Suprapubic skin (tissue), 4 donors: ENCODE results near the gene CSMD2.

Source experiments
- EP300 ChIP-seq: sonication (generic); formaldehyde crosslinking; IDR thresholded peaks from one replicate; pipeline ENCODE4 v1.6.1; 2017; ENCODE audit warnings: antibody characterized with exemption
- POLR2A ChIP-seq, 2 donors: fragments of 450-650 bp; IDR thresholded peaks; one replicate each; pipeline ENCODE4 v1.6.1; 2017; ENCODE audit warnings: antibody characterized with exemption in 2 of 2, mild to moderate bottlenecking in 2 of 2, moderate library complexity in 2 of 2
- POLR2AphosphoS5 ChIP-seq, 3 donors: sonication (generic); formaldehyde crosslinking; IDR thresholded peaks; one replicate each; pipeline ENCODE4 v1.6.1; 2017; ENCODE audit warnings: antibody characterized with exemption in 3 of 3
- TF ChIP-seq, protein P1 (sequence below), 2 donors: fragments of 200-600 bp in 1 of 2; fragments of 450-650 bp in 1 of 2; sonication (generic) in 1 of 2; IDR thresholded peaks; one replicate each; pipeline ENCODE4 v1.5.1; 2016 to 2019; ENCODE audit warnings: antibody characterized with exemption in 2 of 2, mild to moderate bottlenecking in 1 of 2, moderate library complexity in 1 of 2

DNA sequence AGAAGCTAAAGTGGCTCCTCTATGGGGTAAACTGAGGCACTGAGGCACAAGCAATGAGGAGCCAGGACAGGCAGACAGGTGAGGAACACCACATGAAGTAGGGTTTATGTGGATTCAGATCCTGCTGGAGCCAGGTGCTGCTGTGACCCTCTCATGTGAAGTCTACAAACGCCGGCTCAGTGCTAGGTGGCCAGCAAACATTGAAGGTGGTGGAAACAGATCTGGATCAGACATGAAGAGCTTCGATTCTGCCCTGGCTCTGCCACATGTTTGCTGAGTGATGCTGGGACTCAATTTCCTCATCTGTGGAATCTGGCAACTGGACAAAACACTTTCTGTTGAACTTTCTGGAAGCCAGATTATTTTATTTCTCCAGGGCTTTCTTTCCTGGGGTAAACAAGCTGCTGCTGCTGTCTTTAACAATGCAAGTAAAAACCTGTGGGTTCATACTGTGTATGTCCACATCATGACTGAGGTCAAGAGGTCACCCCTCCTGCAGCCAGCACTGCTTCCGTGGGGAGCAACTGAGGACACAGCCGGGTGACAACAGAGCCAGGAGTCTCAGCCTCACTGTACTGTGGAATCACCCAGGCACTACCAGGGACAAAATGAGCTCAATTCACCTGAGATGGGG, 267.8 kb downstream of the CSMD2 start:
- TF ChIP-seq, protein P1, sequence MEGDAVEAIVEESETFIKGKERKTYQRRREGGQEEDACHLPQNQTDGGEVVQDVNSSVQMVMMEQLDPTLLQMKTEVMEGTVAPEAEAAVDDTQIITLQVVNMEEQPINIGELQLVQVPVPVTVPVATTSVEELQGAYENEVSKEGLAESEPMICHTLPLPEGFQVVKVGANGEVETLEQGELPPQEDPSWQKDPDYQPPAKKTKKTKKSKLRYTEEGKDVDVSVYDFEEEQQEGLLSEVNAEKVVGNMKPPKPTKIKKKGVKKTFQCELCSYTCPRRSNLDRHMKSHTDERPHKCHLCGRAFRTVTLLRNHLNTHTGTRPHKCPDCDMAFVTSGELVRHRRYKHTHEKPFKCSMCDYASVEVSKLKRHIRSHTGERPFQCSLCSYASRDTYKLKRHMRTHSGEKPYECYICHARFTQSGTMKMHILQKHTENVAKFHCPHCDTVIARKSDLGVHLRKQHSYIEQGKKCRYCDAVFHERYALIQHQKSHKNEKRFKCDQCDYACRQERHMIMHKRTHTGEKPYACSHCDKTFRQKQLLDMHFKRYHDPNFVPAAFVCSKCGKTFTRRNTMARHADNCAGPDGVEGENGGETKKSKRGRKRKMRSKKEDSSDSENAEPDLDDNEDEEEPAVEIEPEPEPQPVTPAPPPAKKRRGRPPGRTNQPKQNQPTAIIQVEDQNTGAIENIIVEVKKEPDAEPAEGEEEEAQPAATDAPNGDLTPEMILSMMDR (IDR thresholded peaks at IDR 0.05) = no peak
- TF ChIP-seq EP300 = no peak
- no peak for TF ChIP-seq POLR2A (IDR thresholded peaks at IDR 0.05)
- no peak for TF ChIP-seq POLR2AphosphoS5 (IDR thresholded peaks at IDR 0.05)
